SK-N-SH (cell line): Measurements from ENCODE around the gene KIF12. TPM values are rescaled to one million over a fixed set of nuclear protein-coding genes. Genes with fewer than 3 reads are reported as not detected.
"Not testable (repeated sequence)": the region's sequence is repeated elsewhere in the genome, so short reads cannot be mapped to it uniquely, and the experiment has no call there.

Source experiments
- CTCF ChIA-PET: fragments of 300-600, 350-600 bp; formaldehyde crosslinking; extraction: SDS; loops from one replicate; lab custom pipeline; 2021; lab: Yijun Ruan, JAX
- POLR2A ChIA-PET: fragments of 350-600 bp; sonication (Branson Sonifier 250); formaldehyde crosslinking; extraction: SDS; loops from one replicate; lab custom pipeline; 2020; ENCODE audit warnings: antibody characterized with exemption, inconsistent platforms; lab: Yijun Ruan, JAX
- DNase-seq: peaks from one replicate; pipeline ENCODE4 v3.0.0; 2012
- H2AFZ ChIP-seq: fragments of 200-600 bp; sonication (generic); 2 replicates; pipeline ENCODE4 v1.8.1; 2016; ENCODE audit warnings: antibody characterized with exemption, mild to moderate bottlenecking, low read depth
- H3F3A ChIP-seq: fragments of 200-600 bp; sonication (generic); replicated peaks from 2 replicates; pipeline ENCODE3; 2016; ENCODE audit warnings: antibody characterized with exemption, mild to moderate bottlenecking; ENCODE audit not compliant: insufficient read depth
- H3K27ac ChIP-seq, 2 experiments: fragments of 200-500 bp in 1 of 2; fragments of 200-600 bp in 1 of 2; sonication (Bioruptor generic) in 1 of 2; sonication (generic), shearing (Covaris generic) in 1 of 2; 2 replicates each; pipeline versions ENCODE4 v1.5.1 to v1.6.1; 2014 to 2016; ENCODE audit warnings: low read depth in 2 of 2, inconsistent platforms in 1 of 2, low read length in 1 of 2, mild to moderate bottlenecking in 1 of 2, mixed read lengths in 1 of 2
- H3K27me3 ChIP-seq: fragments of 200-600 bp; sonication (generic), shearing (Covaris generic); 2 replicates; pipeline ENCODE4 v1.6.1; 2016; ENCODE audit warnings: mixed run types; ENCODE audit not compliant: insufficient read depth
- H3K36me3 ChIP-seq, 2 experiments: fragments of 200-500 bp in 1 of 2; fragments of 200-600 bp in 1 of 2; sonication (Bioruptor generic) in 1 of 2; sonication (generic) in 1 of 2; replicated peaks in 1 of 2; 2 replicates each; pipeline versions ENCODE3 to v1.5.1; 2014 to 2016; ENCODE audit warnings: low read length in 1 of 2, mild to moderate bottlenecking in 1 of 2; ENCODE audit not compliant: insufficient read depth in 2 of 2, control insufficient read depth in 1 of 2
- H3K4me1 ChIP-seq, 2 experiments: fragments of 200-500 bp in 1 of 2; fragments of 200-600 bp in 1 of 2; sonication (Bioruptor generic) in 1 of 2; sonication (generic), shearing (Covaris generic) in 1 of 2; 2 replicates each; pipeline versions ENCODE4 v1.5.1 to v1.6.1; 2014 to 2016; ENCODE audit warnings: low read depth in 1 of 2, low read length in 1 of 2, mixed run types in 1 of 2; ENCODE audit not compliant: insufficient read depth in 2 of 2, control insufficient read depth in 1 of 2
- H3K4me2 ChIP-seq: fragments of 200-600 bp; sonication (generic), shearing (Covaris generic); 2 replicates; pipeline ENCODE4 v1.6.1; 2017; ENCODE audit warnings: mixed run types
- H3K4me3 ChIP-seq, 2 experiments: fragments of 200-500 bp in 1 of 2; fragments of 200-600 bp in 1 of 2; sonication (Bioruptor generic) in 1 of 2; sonication (generic), shearing (Covaris generic) in 1 of 2; 2 replicates each; pipeline versions ENCODE4 v1.5.1 to v1.8.1; 2014 to 2016; ENCODE audit warnings: low read depth in 2 of 2, inconsistent platforms in 1 of 2, low read length in 1 of 2, mild to moderate bottlenecking in 1 of 2, mixed read lengths in 1 of 2, moderate library complexity in 1 of 2
- H3K79me2 ChIP-seq: fragments of 200-600 bp; sonication (generic); 2 replicates; pipeline ENCODE4 v1.8.1; 2017; ENCODE audit warnings: mild to moderate bottlenecking; ENCODE audit not compliant: insufficient read depth
- H3K9ac ChIP-seq: fragments of 200-600 bp; sonication (generic); 2 replicates; pipeline ENCODE4 v1.6.1; 2017; ENCODE audit warnings: mixed run types
- H3K9me2 ChIP-seq: fragments of 200-600 bp; sonication (generic); 2 replicates; pipeline ENCODE4 v1.6.1; 2017; ENCODE audit warnings: mixed run types
- H3K9me3 ChIP-seq: fragments of 200-600 bp; sonication (generic); 2 replicates; pipeline ENCODE4 v1.6.1; 2017; ENCODE audit warnings: mixed run types, mild to moderate bottlenecking, moderate library complexity
- H4K20me1 ChIP-seq: fragments of 200-600 bp; sonication (generic); 2 replicates; pipeline ENCODE4 v1.6.1; 2017; ENCODE audit warnings: mild to moderate bottlenecking, mixed run types; ENCODE audit not compliant: insufficient read depth
- ELF1 ChIP-seq: IDR thresholded peaks from 2 replicates; pipeline ENCODE4 v1.4.0; 2012
- MEF2A ChIP-seq: IDR thresholded peaks from 2 replicates; pipeline ENCODE4 v1.4.0; 2012; ENCODE audit warnings: low read depth, borderline replicate concordance
- NFIC ChIP-seq: IDR thresholded peaks from 2 replicates; pipeline ENCODE4 v1.4.0; 2012; ENCODE audit warnings: borderline replicate concordance
- NRF1 ChIP-seq: IDR thresholded peaks from 2 replicates; pipeline ENCODE4 v1.6.1; 2012; ENCODE audit warnings: low read depth, mild to moderate bottlenecking, low read length
- RAD21 ChIP-seq: IDR thresholded peaks from 2 replicates; pipeline ENCODE4 v1.6.1; 2012; ENCODE audit warnings: mild to moderate bottlenecking, low read length
- RXRA ChIP-seq: IDR thresholded peaks from 2 replicates; pipeline ENCODE4 v1.4.0; 2012; ENCODE audit warnings: low read depth, mild to moderate bottlenecking, borderline replicate concordance
- WGBS: methylation state at CpG from one replicate; pipeline ENCODE4 v1.1.6; 2017; ENCODE audit warnings: low lambda C conversion rate; 5-methylcytosine and 5-hydroxymethylcytosine counted together
- polyA plus RNA-seq, 3 experiments: library from polyadenylated mRNA; depleted of rRNA; stranded (reverse); fragments of >200 nt; gene quantifications; 2 replicates each; pipeline ENCODE4 v1.2.3, GENCODE V29; 2012
- TF ChIP-seq, protein P1 (sequence below): fragments of 150-350 bp; IDR thresholded peaks from 2 replicates; pipeline ENCODE4 v1.6.1; 2017; ENCODE audit warnings: antibody characterized with exemption, low read length, low read depth, borderline replicate concordance
- TF ChIP-seq, protein P2 (sequence below): fragments of 200-600 bp; sonication (generic); IDR thresholded peaks from 2 replicates; pipeline ENCODE4 v1.6.1; 2017; ENCODE audit warnings: antibody characterized with exemption, mild to moderate bottlenecking, moderate library complexity
- TF ChIP-seq, protein P3 (sequence below): IDR thresholded peaks from 2 replicates; pipeline ENCODE4 v1.4.0; 2012; ENCODE audit warnings: low read depth, borderline replicate concordance

KIF12 gene
- polyA plus RNA-seq, 1 of the 3 experiments (the other 2 are of a cell fraction), result 0.35 TPM

DNA sequence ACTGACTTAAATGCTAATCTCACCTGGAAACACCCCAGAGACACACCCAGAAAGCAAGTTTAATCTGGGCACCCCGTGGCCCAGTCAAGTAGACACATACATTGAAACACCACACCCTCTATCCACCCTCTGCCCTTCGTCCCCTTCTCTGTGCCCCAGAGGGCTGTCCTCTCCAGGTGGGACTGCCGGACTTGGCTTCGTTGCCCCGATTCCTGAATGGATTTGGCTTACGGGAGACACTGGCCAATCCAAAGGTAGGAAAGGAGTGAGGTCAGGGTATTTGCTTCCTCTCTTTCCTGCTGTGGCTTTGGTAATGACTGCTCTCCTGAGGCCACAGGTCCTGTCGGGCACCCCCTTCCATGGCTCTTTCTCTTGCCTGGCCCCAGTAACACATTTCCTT lies 31.0 kb upstream of the KIF12 start:
- no peaks in the 10 kb centered on the region for H3K9me2 ChIP-seq
- DNase-seq, result no peak
- POLR2A ChIA-PET, result no interaction called here
- H3K9me3 ChIP-seq, result no peaks in the 10 kb centered on the region
- H3K9ac ChIP-seq, result no peak overlapping the region
- H3F3A ChIP-seq, result no peaks in the 10 kb centered on the region
- 63% methylated on average over 7 of the region's 7 CpGs for WGBS
- H3K4me3 ChIP-seq, result no peak overlapping the region
- H3K27me3 ChIP-seq, result peaks cover 23% of the 10 kb centered on the region; the same call in 1 of the 2 replicates
- no peaks in the 10 kb centered on the region for H3K79me2 ChIP-seq
- no peaks in the 10 kb centered on the region for H3K36me3 ChIP-seq
- CTCF ChIA-PET, result interaction anchor here (1.2 to 2.0 kb wide), 2 partner anchors 14 to 161 kb away, joined by 3 to 6 read pairs; no protein-coding TSS in a partner anchor
- no peak overlapping the region for H3K4me2 ChIP-seq
- no peak overlapping the region for H2AFZ ChIP-seq
- TF ChIP-seq, protein P1, sequence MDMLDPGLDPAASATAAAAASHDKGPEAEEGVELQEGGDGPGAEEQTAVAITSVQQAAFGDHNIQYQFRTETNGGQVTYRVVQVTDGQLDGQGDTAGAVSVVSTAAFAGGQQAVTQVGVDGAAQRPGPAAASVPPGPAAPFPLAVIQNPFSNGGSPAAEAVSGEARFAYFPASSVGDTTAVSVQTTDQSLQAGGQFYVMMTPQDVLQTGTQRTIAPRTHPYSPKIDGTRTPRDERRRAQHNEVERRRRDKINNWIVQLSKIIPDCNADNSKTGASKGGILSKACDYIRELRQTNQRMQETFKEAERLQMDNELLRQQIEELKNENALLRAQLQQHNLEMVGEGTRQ, result no peak
- TF ChIP-seq ELF1 (no peak), NFIC (no peak), NRF1 (no peak), MEF2A (no peak), RAD21 (no peak), RXRA (no peak)
- TF ChIP-seq, protein P2, sequence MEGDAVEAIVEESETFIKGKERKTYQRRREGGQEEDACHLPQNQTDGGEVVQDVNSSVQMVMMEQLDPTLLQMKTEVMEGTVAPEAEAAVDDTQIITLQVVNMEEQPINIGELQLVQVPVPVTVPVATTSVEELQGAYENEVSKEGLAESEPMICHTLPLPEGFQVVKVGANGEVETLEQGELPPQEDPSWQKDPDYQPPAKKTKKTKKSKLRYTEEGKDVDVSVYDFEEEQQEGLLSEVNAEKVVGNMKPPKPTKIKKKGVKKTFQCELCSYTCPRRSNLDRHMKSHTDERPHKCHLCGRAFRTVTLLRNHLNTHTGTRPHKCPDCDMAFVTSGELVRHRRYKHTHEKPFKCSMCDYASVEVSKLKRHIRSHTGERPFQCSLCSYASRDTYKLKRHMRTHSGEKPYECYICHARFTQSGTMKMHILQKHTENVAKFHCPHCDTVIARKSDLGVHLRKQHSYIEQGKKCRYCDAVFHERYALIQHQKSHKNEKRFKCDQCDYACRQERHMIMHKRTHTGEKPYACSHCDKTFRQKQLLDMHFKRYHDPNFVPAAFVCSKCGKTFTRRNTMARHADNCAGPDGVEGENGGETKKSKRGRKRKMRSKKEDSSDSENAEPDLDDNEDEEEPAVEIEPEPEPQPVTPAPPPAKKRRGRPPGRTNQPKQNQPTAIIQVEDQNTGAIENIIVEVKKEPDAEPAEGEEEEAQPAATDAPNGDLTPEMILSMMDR, result no peak
- TF ChIP-seq, protein P3, sequence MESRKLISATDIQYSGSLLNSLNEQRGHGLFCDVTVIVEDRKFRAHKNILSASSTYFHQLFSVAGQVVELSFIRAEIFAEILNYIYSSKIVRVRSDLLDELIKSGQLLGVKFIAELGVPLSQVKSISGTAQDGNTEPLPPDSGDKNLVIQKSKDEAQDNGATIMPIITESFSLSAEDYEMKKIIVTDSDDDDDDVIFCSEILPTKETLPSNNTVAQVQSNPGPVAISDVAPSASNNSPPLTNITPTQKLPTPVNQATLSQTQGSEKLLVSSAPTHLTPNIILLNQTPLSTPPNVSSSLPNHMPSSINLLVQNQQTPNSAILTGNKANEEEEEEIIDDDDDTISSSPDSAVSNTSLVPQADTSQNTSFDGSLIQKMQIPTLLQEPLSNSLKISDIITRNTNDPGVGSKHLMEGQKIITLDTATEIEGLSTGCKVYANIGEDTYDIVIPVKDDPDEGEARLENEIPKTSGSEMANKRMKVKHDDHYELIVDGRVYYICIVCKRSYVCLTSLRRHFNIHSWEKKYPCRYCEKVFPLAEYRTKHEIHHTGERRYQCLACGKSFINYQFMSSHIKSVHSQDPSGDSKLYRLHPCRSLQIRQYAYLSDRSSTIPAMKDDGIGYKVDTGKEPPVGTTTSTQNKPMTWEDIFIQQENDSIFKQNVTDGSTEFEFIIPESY, result no peak
- no peaks in the 10 kb centered on the region for H4K20me1 ChIP-seq
- no peak overlapping the region for H3K27ac ChIP-seq
- H3K4me1 ChIP-seq, result no peaks in the 10 kb centered on the region

DNA sequence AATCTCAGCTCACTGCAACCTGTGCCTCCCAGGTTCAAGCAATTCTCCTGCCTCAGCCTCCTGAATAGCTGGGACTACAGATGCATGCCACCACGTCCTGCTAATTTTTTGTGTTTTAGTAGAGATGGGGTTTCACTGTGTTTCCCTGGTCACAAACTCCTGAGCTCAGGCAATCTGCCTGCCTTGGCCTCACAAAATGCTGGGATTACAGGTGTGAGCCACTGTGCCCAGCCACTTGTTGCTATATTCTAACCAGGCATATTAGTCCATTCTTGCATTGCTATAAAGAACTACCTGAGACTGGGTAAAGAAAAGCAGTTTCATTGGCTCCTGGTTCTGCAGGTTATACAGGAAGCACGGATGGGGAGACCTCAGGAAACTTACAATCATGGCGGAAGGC lies 29.7 kb upstream of the KIF12 start:
- H3K79me2 ChIP-seq, H2AFZ ChIP-seq, H3K36me3 ChIP-seq, H3K4me3 ChIP-seq, H3K9ac ChIP-seq, H3F3A ChIP-seq, H3K9me3 ChIP-seq, DNase-seq, H4K20me1 ChIP-seq, H3K4me1 ChIP-seq, H3K27ac ChIP-seq, POLR2A ChIA-PET, H3K9me2 ChIP-seq, H3K4me2 ChIP-seq: not testable (repeated sequence)
- peaks cover 23% of the 10 kb centered on the region; the same call in 1 of the 2 replicates for H3K27me3 ChIP-seq
- CTCF ChIA-PET, result interaction anchor here (1.0 to 2.0 kb wide), 3 partner anchors 9 to 162 kb away, joined by 5 to 6 read pairs (median 5); no protein-coding TSS in a partner anchor
- 46% methylated on average over 3 of the region's 3 CpGs for WGBS
